Stimulated activated CD8-positive, alpha-beta memory T cell treated with anti-CD3 and anti-CD28 coated beads, Interleukin-2, amount 100 ng/mL, for 1 hour (primary cell): ENCODE data around the gene DOCK11.

ENCODE experiments used
- DNase-seq, 2 donors: peaks; one replicate each; pipeline ENCODE4 v3.0.0-alpha.2; 2020; ENCODE audit warnings: low read depth in 2 of 2

Gene DOCK11

DNA sequence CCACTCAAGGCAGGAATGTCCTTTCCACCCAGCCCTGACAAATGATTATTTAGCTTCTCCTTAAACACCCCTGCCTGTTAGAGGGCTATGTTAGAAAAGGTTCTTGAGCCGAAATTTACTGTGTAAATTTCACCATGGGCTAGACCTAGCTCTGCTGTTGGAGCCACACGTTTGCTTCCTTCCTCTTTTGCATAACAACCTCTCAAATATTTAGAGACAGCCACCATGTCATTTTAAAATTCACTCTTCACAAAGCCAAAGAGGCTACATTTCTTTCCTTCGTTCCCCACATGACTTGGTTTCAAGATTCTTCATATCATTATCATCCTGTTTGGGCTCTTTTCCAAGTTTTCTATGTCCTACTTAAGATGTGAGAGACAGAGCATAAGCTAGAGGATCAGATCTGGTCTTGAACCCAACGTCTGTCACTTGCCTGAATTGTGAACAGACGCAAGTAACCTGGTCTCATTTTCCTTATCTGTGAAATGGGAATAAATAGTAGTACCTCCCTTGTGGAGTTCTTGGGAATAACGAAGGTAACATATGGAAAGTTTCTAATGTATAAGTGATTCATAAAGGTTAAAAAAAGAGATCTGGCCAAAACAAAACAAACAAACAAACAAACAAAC is 6.7 kb downstream of the DOCK11 start:
- DNase-seq, result no peak

DNA sequence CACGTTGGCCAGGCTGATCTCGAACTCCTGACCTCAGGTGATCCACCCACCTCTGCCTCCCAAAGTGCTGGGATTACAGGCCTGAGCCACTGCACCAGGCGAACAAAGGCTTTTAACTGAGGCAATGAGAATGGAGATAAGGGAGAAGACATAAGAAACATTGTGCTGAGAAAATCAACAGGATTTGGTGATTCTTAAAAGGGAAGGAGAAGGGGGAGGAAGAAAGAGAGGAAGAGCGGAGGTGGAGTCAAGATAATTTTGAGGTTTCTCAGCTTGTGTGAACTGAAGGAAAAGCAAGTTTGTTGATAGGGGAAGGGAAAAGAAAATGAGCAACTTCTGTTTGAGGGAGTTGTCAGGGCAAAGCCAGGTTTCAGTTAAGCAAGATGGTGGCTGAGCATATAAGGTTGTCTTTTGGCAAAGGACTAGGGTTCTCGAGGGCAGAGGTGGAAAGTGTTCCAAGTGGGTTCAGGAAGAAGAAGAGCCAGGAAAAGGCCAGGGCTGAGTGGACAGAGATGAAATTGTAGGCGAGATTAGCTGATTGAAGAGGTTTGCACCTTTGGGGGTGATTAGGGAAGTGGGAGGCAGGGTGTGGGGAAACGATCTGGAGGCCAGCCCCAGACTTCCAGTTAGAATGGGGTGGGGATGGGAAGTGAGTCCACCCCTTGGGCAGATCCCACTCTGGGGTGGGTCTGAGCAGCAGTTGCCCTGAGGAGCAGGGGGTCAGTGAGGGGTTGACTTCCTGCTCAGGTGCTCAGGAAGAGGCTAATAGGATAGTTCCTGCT is 7.8 kb downstream of the DOCK11 start:
- no peak for DNase-seq

DNA sequence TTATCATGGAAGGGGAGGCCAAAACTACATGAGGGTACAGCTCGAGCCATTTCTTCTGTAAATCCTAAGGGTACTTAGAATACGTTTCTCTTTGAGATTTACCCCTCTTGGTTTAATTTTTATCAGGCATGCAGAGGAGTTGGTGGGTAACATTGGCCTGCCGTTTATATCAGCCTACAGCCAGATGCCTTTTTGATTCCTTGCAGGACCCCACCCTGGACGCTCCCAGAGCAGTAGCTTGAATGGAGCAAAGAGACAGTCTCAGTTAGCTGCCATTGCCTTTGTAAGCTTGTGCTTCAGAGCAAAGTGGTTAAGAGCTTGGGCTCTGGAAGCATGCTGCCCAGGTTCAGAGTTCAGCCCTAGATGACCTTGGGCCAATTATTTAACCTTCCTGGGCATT is 9.0 kb downstream of the DOCK11 start:
- DNase-seq, result no peak

DNA sequence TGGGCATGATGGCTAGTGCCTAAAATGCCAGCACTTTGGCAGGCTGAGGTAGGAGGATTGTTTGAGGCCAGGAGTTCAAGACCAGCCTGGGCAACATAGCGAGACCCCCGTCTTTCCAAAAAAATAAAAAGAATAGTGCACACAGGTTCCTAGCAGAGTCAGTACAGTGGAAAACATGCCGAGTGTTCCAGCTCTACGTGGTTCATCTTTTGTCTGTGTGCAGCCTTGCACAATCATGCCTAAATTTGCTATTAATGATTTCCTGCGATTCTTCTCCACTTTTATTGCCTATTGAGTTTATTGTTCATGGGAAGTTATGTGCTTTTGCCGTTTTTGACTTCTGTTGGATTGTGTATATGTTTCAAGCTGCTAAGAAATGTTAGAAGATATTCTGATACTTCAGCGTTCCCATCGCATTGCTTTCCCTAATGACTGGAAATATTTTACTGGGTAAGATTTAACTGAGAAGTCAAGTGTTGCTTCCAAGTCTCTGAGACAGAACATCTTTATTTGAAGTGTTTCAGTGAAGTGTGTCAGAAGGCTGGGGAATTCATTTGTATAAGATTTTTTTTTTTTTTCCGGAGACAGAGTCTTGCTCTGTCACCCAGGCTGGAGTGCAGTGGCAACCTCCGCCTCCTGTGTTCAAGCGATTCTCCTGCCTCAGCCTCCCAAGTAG is 11.3 kb downstream of the DOCK11 start:
- no peak for DNase-seq

DNA sequence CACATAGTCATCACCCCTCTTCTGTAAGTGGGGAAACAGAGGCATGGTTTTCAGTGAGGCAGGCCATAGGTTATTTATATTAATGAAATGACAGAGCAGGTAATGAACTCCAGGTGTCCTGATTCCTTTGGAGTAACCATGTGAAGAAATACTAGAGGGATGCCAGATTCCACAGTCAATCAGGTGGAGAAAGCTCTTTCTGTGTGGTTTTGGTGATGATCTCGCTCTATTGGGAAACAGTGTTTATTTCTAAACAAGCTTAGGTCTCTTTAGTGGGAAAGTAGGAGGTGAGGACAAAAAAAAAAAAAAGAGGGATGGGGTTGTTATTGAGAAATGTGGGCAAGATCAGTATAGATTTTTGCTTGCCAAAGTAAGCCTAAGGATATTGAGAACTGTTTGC is 12.2 kb downstream of the DOCK11 start:
- no peak for DNase-seq

DNA sequence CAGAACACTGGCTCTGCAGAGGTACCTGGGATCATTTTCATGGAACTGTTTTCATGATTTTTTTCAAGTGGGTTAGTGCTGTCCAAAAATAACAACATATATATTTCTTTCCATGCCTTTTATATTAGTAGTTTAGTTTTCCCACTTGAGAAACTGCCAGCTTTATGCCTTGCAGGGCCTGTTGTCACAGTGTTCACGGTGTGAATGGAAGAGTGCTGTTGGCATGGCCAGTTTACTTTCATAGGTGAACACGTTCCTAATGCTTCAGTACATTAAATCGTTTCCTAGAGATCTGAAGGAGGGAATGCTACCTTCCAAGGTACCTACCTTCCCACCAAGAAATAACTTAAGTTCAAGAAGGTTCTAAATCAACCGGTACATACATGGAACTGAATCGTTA is 12.6 kb downstream of the DOCK11 start:
- DNase-seq, result no peak

DNA sequence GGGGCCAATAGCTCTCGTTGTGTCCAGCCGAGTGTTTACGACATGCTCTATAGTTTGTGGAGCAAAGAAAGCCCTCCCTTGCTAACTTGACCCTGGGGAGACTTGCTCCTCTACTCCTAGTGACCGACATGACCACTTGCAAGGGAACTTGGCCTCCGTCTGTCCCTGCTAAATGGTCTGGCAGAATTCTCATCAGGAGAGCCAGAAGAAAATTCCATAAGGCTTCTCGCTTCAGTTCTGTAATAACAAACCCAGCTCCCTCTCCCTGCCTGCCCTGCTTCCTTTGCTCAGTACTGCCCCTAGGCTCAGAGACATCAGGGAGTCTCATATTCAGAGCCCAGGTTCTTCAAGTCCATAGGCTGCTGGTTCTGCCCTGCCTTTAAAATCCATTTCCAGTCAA is 13.0 kb downstream of the DOCK11 start:
- DNase-seq, result no peak

DNA sequence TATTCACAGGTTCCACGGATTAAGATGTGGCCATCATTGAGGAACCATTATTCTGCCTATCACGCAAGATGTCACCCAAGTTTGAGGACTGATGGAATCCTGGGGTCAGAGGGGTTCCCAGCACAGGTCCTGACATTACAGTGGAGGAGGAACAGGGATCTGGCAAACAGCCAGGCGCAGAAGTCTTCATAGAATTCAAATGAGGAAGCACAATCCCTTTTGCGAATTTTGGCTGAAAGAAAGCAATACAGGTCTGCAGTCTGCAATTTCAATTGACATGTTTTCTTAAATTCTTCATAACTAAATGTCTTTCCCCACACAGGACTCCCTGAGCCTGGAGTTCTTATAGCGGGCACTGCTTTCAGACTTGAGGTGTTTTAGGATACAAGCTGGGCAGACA is 14.5 kb downstream of the DOCK11 start:
- no peak for DNase-seq

DNA sequence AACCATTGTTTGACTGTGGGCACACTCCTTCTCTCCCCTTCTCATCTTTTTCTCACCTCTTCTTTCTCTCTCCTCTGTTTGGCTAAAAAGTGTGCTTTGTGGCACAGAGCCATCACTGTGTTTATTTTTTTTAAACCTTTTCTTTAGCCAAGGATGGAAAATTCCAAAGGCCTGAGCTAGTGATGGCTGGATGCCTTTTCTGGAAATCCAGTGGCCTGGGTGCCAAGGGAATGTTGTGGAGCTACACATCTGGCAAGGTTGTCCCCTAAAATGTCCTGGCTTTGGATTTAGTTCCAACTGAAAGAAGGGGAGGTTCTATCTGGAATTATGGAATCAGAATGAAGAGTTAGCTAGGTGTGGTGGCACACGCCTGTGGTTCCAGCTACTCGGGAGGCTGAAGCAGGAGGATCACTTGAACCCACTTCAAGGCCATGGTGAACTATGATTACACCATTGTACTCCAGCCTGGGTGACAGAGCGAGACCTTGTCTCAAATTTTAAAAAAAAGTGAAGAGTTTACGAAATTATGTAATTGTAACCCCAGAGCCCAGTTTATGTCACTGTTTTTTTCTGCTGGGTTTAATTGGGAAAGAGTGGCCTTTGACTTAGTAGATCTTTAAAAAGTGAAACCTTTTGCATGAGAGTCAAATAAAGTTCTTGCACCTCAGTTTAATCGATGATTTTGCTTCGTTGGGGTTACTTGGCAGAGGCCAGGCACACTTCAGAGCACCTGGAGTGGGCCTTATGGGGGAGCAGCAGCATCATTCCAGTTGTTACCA is 17.7 kb downstream of the DOCK11 start:
- DNase-seq, result no peak

DNA sequence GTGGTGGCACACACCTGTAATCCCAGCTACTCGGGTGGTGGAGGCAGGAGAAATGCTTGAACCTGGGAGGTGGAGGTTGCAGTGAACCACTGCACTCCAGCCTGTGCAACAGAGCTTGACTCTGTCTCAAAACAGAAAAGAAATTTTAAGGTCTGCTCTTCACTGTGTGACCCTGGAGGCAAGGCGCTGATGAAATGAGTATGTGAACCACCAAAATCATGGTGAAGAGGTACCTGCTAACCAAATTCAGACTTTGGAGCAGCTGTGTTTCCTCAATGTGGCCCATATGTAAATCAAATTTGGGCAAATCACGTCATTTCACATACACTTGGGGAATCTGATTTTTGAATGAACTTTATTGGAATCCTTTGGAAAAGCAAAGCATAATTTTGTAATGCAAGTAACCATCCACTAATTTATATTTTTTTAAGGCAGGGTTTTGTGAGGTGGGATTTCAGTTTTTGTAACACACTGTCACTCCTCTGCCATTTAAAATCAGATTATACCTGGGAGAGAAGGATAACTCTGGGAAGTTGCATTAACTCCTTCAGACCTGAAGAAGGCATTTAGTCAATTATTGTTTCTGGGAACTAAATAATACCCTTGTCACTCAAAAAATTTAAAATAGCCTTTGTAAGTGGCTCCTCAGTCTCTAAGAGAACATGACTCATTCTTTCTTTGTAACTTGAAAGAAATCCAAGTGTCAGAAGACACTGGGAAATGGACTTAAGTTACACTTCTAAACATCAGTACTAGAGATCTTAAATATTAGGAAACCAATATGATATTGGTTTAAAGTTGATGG is 24.0 kb downstream of the DOCK11 start:
- DNase-seq, result no peak

DNA sequence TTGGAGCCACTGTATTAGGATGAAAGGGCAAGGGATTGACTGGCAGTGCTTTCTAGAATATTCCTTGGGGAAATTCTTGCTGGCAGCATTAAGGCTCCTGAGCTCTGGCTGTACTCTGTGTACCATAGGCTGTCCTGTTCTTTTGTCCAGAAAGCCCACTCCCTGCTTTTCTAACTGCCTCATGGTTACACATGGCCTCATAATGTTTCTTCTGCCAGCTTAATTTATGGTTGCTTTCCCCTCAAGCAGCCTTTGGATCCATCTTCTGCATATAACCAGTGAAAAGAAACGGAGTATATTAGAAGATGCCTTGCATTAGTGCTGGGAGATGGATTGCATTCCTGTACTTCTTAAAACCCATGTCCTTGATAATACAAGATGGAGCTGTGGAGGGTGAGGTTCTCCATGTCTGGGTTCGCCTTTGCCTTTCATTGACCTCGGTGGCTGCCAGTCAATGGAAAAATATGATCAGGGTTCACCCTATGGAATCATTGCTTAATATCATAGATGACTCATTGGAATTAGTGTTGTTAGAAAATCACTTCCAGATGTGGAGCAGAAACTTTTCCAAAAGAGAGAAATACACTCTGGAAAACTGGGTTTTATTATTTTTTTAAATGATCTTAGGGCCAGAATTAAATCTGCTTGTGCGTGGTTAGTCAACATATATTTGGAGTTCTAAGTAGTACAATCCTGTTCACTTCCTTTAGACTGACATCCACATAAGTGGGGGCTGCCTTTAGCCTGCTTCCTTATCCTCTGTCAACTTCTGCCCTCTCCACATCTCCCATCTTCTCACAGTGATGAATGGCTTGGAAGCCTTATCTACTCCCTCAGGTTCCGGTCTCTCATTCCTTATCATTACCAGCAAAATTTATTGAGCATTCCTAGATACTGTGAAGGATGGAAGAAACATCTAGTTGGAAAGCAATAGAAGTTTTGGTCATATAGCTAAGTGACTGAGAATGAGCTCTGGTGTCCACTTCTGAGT is 24.9 kb downstream of the DOCK11 start:
- DNase-seq, result no peak

DNA sequence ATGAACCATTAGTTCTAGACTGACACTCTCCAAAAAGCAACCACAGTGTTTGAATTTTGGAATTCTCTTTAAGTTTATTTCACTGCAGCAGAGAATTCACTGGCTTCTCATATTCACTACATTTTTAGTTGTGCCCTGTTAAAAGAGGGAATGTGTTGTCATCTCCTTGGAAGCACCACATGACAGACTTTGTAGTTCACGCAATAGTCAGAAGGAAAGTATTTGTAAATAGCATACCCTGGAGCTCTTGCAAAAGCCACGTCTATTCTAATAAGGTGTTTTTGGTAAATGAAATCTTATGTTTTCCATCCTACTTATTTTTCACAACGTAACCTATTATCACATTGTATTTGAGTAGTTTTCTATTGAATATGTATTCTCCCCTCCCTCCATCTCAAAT is 25.8 kb downstream of the DOCK11 start:
- DNase-seq, result no peak

DNA sequence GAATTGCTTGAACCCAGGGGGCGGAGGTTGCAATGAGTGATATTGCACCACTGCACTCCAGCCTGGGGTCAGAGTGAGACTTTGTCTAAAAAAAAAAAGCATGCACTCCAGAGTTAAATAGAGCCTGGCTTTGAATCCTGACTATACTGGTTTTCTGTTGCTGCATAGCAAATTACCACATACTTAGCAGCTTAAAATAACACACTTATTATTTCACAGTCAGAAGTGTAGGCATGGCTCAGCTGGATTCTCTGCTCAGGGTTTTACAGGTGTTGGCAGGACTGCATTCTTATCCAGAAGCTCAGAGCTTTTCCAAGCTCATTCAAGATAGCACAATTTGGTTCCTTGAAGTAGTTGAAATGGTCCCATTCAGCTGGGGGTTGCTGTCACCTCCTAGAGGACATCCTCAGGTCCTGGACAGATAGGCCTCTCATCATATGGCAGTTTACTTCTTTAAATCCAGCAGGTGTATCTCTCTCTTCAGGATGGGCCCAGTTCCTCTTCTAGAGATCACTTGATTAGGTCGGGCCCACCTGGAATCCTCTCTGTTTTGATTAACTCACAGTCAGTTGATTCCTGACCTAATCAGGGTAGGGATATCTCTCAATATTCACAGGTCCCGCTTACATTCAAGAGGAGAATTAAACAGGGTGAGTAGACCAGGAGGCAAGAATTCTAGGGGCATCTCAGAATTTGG is 26.8 kb downstream of the DOCK11 start:
- DNase-seq, result no peak

DNA sequence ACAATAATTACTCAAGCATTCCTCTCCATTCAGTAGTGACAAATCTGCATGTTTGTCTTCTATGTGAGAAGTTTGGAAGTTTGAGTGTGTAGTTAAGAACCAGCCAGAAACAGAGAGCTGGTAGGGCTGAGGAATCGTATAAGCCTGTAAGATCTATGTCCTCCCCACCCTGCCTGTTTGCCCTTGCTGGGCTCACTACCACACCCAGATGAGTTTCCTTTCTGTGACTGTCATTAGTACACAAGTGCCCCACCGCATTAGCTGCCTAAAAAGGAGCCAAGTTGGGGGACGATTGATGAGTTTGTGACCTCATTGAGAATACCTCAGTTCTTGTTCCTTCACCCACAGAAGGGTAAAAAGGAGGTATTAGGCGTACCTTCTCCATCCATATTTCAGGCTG is 28.3 kb downstream of the DOCK11 start:
- peak in 1 of 2 donors; percentile 6 for DNase-seq

DNA sequence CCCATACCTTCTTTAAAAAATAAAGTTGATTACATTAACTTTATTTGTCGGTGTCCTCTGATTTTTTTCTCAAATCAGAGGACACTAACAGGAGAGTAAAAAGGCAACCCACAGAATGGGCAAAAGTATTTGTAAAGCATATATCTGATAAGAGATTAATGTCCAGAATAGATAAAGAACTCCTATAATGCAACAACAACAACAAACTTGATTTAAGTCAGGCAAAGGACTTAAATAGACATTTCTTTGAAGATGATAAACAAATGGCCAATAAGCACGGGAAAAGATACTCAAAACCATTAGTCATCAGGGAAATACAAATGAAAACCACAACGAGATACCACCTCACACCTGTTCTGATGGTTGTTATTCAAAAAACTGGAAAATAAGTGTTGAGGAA is 28.7 kb downstream of the DOCK11 start:
- DNase-seq, result no peak

DNA sequence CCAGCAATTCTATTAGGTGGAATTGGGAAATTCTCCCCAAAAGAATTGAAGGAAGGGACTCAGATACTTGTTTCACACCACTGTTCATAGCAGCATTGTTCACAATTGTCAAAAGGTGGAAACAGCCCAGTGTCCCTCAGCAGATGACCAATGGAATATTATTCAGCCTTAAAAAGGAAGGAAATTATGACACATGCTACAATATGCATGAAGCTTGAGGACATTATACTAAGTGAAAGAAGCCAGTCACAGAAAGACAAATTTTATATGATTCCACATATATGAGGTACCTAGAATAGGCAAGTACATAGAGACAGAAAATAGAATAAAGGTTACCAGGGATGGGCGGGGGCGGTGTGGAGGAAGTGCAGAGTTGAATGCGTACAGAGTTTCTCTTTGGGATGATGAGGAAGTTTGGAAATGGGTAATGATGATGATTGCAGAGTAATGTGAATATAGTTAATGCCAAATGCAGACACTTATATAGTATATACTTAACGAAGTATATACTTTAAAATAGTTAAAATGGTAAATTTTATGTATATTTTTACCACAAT is 29.6 kb downstream of the DOCK11 start:
- DNase-seq, result no peak

DNA sequence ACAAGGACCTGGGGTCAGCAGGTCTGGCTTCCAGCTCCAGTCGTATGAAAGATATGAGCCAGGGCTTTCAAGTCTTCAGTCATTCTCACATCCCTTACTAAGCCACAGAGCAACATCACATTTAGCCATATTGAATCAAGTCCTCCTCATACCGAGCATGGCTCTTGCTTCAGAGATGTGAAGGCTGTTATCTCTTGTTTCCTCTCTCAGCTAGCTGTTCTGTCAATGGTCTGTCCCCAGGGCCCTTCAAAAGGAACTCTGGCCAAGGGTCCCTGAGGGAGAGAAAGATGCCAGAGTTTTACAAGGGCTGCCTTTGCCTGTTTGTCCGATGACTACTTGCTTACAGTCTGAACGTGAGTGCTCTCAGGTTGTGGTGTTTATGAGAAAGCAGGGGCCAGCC is 30.5 kb downstream of the DOCK11 start:
- no peak for DNase-seq

DNA sequence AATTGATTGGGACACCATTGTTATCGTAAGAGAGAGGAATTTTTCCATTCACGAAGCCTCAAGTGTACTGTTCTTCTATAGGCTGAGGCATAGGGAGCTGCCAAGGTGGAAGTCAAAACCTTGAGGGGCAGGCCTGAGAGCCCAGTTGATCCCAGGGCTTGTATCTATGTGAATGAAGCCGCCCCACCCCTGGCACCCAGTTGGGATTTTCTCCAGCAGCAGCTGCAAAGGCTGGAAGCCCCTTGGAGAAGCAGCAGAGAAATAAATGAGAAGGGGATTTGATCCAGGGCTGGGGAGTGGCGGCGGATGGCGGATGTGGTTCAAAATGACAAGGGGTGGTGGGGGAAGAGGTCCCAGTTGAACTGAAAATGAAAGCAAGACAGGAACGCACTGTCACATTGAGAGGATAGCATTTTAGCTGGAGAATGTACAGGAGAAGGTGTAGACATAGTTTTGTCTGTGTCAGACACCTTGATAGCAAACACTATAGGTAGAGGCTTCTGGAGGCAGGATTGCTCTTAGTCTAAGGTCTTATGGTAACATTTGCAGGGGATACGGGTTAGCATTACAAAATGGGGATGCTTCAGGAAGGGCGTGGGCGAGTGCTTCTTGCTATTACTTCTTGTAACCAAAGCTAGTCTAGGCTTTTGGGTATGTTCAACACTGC is 32.6 kb downstream of the DOCK11 start:
- peak in 1 of 2 donors; percentile 9 for DNase-seq
